Measurements from ENCODE around the gene SLC17A9.

Gene SLC17A9

GRCh38 chr20:62952373-62952967 is at the start of gene SLC17A9:
Gene SLC17A9 (plus strand): TSS chr20:62952709. CDS start chr20:62952831, 122 bp downstream.
- no peak for TF ChIP-seq ZFX (IDR thresholded peaks at IDR 0.05; ENCODE audit: borderline replicate concordance)
- no peak for TF ChIP-seq CTCF (IDR thresholded peaks at IDR 0.05)
- H3K27ac ChIP-seq: no peak within 1 kb of the TSS

- TF ChIP-seq ZFX (IDR thresholded peaks at IDR 0.05; ENCODE audit: borderline replicate concordance) (no peak), CTCF (IDR thresholded peaks at IDR 0.05) (no peak)
- no peak overlapping the region for H3K27ac ChIP-seq
Observed at GRCh38 chr20:62902926-62903615, 49.4 kb upstream of the SLC17A9 start.

- no peak overlapping the region for H3K27ac ChIP-seq
- TF ChIP-seq CTCF (IDR thresholded peaks at IDR 0.05): no peak
- TF ChIP-seq ZFX (IDR thresholded peaks at IDR 0.05; ENCODE audit: borderline replicate concordance): no peak
Observed at GRCh38 chr20:62905536-62906117, 46.9 kb upstream of the SLC17A9 start.

- H3K27ac ChIP-seq: no peak overlapping the region
- TF ChIP-seq CTCF (IDR thresholded peaks at IDR 0.05) (no peak), ZFX (IDR thresholded peaks at IDR 0.05; ENCODE audit: borderline replicate concordance) (no peak)
Observed at GRCh38 chr20:62906209-62906608, 46.3 kb upstream of the SLC17A9 start.

- no peak overlapping the region for H3K27ac ChIP-seq
- TF ChIP-seq CTCF (IDR thresholded peaks at IDR 0.05) (no peak), ZFX (IDR thresholded peaks at IDR 0.05; ENCODE audit: borderline replicate concordance) (no peak)
Observed at GRCh38 chr20:62906647-62907375, 45.7 kb upstream of the SLC17A9 start.

- no peak overlapping the region for H3K27ac ChIP-seq
- TF ChIP-seq ZFX (IDR thresholded peaks at IDR 0.05; ENCODE audit: borderline replicate concordance) (no peak), CTCF (IDR thresholded peaks at IDR 0.05) (peak; percentile 69)
Observed at GRCh38 chr20:62907384-62908317, 44.9 kb upstream of the SLC17A9 start.
